CD1c-positive myeloid dendritic cell (primary cell): ENCODE data around the gene IL18BP.

Experiments
- DNase-seq: peaks from one replicate; pipeline ENCODE4 v3.0.0-alpha.2; 2016; ENCODE audit errors: extremely low spot score

IL18BP gene

GRCh38 chr11:72012897-72013721 lies 14.4 kb downstream of the IL18BP start:
- no peak for DNase-seq

GRCh38 chr11:72013765-72014711 lies 15.3 kb downstream of the IL18BP start:
- DNase-seq = no peak

GRCh38 chr11:72014761-72015320 lies 16.1 kb downstream of the IL18BP start:
- DNase-seq = no peak

DNA sequence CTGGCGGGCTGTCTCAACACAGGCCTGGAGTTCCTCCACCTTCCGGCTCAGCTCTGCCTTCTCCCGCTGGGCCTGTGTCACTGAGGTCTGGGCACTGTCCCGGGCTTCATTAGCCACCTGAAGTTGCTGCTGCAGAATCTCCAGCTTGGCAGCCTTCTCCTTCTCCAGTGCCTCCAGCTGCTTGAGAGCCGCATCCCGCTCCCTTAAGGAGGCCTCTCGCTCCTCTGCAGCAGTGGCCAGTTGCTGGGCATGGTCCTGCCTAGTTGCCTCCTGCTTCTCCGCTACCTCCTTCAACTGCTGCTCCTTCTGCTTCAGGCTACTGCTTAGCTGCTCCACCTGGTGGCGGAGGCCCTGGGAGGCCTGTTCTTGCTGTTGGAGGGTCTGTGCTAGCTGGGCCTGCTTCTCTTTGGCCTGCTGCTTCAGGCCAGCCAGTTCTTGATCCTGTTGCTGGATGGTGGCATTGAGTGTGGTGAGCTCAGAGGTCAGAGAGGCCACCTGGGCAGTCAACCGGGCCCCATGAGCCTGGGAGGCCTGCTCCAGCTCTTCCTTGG lies 16.9 kb downstream of the IL18BP start:
- peak; percentile 36 for DNase-seq

DNA sequence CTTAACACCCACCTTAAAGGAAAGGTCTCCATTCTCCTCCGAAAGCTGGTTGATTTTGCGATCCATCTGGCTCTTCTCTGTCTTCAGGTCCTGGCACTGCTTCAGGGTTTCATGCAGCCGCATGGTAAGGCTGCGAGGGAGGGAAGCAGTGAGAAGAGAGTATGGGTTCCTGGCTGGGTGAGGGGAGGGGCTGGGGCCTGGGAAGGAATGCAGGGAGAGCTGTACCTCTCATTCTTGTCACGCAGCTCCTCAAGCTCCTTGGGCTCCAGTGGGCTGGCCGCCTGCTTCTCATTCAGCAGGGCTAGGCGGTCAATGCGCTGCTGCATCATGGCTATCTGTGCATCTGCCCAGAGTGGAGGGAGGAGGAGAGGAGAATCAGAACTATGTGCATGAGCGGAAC lies 19.5 kb downstream of the IL18BP start:
- no peak for DNase-seq

GRCh38 chr11:72023335-72023734 lies 24.6 kb downstream of the IL18BP start:
- DNase-seq = no peak

DNA sequence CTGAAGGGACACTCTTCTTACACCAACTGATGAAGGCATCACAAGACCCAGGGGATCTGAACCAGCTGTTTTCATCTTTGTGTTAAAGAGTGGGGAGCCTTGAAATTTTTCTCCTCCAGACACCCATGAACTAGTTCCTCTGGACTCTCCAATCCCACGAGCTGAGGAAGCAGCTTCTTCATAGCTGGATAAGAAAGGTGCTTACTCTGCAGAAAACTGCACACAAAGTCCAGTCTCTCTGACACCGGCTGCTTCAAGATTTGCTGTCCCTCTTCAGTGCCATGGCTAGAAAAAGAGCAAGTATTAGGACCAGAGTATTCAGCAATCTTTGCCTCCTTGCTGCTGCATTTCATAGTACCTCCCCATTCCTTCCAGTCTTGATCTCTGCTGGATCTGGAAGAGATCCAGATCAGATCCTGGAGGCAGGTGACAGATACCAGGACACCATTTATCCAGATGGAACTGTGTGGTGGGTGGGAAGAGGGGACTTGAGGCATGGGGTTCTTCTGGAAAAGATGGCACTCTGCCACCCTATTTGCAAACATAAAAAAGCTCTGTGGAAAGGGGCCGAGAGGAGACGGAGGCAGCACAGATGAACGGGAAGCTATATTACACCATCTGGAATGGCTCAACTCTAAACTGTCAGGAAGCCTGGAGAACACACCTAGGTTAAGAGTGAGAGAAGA lies 25.5 kb downstream of the IL18BP start:
- no peak for DNase-seq

DNA sequence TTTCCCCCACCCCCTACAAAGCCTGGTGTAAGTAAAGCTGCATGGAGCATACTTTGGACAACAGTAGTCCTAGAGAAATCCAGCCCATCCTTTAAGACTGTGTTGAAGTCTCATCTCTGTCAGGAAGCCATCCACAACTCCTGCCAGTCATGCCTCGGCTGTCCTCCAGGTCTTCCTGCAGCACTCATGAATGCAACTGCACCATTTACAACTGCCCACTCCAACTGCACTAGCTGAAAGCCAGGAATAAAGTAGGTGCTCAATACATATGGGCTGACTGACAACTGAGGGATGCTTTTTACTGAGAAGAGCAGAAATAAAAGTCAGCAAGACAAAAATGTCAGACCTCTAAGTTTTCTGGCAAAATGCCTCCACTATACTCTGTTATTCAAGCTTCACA lies 27.4 kb downstream of the IL18BP start:
- DNase-seq = no peak

- DNase-seq = no peak
Observed at GRCh38 chr11:72030472-72031045, 31.9 kb downstream of the IL18BP start.

- no peak for DNase-seq
Observed at GRCh38 chr11:72036687-72037086, 38.0 kb downstream of the IL18BP start.

GRCh38 chr11:72037554-72038311 lies 39.0 kb downstream of the IL18BP start:
- DNase-seq = no peak

GRCh38 chr11:72038491-72038890 lies 39.8 kb downstream of the IL18BP start:
- DNase-seq = no peak

DNA sequence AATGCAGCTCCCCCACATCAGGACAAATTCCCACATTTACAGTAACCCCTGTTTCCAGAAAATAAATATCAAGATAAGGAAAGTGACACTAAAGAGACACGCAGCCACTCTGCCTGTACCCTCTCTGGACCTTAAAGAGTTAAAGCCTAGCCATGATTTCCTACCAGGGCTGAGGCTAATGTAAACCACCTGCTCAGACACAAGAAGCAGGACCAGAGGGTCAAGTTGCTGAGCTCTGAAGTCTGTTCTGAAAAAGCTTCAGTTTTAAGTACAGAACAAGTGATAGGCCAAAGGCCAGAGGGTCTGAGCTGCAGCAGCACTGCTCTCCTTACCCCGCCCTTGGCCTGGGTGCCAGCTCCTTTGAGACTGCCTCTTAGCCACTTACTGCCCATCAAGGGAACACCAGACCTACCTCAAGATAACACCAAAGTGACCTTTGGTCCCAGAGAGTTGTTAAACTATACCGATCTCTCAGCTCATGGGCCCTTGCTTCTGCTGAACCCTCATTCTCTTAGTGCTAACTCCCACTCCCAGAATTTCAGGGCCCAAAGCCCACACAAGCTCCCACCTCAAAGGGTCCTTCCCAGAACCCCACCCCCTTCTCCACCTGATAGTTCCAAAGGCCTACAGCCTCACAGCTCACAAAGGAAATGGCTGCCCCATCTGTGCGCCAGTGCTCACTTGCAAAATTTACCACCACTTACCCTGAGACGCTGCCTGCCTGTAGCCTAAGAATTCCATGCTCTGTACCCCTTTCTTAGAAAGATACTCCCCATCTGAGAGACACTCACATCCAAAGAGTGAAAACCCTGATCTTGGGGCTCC lies 40.5 kb downstream of the IL18BP start:
- DNase-seq = no peak

DNA sequence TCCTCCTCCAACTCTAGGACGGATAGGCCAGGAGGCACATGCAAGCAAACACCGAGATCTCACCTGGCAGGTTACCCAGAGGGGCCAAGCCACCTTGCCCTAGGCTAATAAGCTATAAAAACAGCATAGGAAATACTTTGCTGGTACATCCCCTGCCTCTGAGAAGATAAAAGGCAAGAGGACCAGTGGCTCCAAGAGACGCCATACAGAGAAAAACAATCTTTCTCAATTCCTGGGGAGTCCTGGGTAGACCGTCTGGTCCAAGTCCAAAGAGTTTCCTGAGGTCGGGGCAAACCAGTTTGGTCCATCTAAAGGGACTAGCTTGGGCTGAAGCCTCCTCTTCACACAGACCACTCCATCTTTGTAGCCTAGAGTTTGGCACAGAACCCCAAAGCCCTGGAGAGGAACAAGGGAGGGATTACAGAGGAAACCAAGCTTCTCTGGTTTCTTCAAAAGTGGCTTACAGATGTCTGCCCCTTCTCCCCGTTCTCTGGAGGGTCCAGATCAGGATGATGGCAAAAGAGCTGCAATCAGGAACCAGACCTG lies 41.2 kb downstream of the IL18BP start:
- no peak for DNase-seq

- peak; percentile 84 for DNase-seq
Observed at GRCh38 chr11:72040491-72041363, 42.0 kb downstream of the IL18BP start.

GRCh38 chr11:72041364-72042063 lies 42.8 kb downstream of the IL18BP start:
- DNase-seq = peak; percentile 43

GRCh38 chr11:72042064-72042745 lies 43.5 kb downstream of the IL18BP start:
- DNase-seq = no peak
